CD4-positive, alpha-beta T cell treated with Interferon gamma for 1 hour (primary cell): ENCODE results near the gene CTRB1.

Experiments used
- DNase-seq: peaks from one replicate; pipeline ENCODE4 v3.0.0-alpha.2; 2020

Gene CTRB1

DNA sequence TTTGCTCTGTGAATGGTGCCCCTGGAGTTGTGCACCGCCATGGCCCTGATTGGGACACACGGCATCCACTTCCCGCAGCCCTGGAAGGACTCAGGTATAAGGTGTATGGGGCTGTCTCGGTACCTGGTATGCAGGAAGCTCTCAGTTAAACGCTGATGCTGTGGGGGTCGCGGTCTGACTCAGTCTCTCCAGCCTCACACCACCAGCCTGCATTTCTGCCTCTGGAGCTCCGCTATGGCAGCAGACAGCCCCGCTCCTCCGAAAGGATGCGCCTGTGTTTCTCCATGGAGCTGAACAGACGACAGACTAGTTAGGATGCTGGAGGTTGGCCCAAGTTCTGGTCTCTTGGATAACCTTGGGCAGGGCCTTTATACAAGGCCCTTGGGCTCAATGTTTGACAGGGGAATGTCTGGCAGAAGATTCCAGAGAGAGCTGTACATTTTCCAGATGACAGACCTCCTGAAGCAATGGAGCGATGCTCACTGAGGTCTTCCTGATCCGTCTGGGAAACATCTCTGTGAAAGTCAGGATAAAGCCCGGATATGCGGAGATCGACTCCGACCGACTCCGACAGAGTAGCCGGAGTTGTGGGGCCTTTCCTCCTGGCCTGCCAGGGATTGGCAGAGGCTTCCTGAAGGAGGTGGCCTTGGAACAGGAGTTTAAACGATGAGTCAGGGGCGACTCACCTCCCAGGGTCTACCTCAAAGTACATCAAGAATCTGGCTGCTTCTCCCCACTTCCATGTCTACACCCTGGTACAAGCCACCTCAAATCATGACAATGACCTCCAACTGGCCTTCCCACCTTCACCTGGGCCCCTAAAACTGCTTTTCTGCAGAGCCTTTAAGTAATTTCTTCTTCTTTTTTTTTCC lies 54.5 kb downstream of the CTRB1 start:
- DNase-seq: no peak
